IPS DF 4.7 (cell line): ENCODE results near the gene RCAN3.
"Not testable (repeated sequence)": the region's sequence is repeated elsewhere in the genome, so short reads cannot be mapped to it uniquely, and the experiment has no call there.

Source experiments
- DNase-seq: peaks from one replicate; pipeline ENCODE4 v3.0.0-alpha.2; 2013; ENCODE audit warnings: low spot score; ENCODE audit errors: extremely low read depth

RCAN3 gene

DNA sequence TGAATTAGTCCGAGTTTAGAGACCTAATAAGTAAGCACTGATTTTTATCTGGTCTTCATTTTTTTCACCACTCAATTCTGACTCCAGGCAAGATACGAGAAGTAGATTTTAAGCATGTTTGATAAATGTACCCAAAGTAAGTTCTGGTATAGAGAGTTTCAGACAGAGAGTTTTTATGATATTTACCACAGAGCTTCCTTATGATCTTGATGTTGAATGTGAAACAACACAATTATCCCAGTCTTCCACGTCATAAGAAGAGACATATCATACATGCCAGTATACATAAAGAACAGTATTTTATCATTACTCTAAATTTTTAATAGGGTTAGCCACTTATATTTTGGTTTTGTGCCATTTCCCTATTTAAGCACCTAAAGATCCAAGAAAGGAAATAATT lies 45.4 kb downstream of the RCAN3 start:
- DNase-seq: no peak

DNA sequence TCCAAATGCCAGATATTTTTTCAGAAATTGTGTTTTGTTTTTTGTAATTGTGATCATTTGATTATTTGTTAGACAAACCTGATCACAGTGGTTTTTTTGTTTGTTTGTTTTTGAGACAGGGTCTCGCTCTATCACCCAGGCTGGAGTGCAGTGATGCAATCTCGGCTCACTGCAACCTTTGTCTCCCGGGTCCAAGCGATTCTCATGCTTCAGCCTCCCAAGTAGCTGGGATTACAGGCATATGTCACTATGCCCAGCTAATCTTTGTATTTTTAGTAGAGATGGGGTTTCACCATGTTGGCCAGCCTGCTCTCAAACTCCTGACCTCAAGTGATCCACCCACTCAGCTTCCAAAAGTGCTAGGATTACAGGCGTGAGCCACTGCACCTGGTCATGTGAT lies 46.6 kb downstream of the RCAN3 start:
- not testable (repeated sequence) for DNase-seq

DNA sequence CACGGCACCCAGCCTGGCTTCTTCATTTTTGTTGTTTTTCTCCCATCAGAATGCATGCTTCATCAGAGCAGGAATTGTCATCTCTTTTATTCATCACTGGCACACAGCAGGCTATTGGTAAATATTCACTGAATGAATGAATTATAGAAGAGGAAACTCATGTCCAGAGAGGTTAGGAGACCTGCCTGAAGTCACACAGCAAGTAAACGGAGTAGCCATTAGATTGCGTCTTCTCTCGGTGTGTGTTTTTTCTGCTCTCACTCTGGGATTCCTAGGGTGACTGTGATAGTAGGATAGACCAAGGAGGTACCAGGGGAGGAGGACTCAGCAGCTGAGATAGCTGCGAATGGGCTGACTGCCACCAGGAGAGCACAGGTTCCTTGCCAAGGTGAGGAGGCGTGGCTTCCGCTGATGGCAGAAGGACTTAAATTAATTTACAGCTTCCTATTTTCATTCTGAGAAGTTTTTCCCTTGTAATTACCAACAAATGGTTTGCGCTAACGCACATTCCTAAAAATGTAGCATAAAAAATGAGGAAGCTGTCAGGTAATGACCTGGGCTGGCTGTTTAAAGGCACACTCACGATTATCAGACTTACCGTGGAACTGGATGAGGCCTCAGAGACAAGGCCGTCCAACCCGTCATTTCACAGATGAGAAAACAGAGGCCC lies 48.8 kb downstream of the RCAN3 start:
- DNase-seq: no peak

DNA sequence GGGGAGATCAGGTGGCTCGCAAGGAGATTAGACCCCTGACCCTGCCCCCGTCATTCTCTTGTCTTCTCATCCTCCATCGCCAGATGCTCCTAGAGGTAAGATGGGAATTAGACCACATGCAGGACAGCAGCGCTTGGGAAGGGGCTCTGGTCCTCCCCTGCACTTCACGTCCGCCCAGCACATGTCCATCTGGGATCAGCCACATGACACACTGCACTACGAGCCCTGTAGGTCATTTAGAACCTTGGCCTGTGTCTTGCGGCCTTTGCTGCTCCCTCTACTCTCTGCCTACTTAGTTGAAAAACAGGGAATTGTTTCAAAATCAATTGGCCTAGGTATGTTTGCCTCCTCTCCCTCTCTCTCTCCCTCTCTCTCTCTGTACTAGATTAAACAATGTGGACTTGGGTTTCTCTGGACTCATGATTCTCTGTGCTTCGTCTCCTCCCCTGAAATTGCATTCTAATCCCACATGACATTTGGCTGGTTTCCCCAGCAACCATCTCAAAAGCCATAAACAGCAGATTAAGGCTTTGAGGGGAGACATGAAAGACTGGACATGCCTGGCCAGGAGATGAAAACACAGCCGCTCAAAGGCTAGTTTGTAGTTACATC lies 49.4 kb downstream of the RCAN3 start:
- DNase-seq: no peak

DNA sequence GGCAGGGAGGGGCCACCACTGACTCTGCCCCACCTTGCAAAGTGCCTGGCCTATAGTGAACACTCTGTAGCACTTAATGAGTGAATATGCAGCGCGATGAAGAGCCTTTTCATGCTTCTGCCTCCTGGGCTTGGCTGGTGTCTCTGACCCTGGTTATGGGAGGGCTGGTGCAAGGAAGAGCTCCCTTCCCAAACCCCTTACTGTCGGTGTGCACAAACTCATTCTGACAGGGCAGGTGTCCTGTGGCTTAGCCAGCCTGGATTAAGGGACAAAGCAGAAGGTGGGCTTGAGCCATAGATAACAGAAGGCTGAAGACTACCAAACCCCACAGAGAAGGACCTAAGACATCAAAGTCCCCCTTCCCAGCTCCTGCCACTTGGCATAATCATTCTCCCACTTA lies 51.3 kb downstream of the RCAN3 start:
- DNase-seq: no peak

DNA sequence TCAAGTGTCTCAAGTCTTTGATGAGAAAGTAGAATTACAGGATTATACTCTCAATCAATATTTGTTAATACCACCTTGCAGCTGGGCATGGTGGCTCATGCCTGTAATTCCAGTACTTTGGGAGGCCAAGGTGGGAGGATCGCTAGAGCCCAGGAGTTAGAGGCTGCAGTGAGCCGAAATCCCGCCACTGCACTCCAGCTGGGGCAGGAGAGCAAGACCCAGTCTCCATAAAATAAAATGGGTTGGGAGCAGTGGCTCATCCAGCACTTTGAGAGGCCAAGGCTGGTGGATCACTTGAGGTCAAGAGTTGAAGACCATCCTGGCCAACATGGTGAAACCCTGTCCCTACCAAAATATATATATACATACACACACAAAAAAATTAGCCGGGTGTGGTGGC lies 52.1 kb downstream of the RCAN3 start:
- no peak for DNase-seq

DNA sequence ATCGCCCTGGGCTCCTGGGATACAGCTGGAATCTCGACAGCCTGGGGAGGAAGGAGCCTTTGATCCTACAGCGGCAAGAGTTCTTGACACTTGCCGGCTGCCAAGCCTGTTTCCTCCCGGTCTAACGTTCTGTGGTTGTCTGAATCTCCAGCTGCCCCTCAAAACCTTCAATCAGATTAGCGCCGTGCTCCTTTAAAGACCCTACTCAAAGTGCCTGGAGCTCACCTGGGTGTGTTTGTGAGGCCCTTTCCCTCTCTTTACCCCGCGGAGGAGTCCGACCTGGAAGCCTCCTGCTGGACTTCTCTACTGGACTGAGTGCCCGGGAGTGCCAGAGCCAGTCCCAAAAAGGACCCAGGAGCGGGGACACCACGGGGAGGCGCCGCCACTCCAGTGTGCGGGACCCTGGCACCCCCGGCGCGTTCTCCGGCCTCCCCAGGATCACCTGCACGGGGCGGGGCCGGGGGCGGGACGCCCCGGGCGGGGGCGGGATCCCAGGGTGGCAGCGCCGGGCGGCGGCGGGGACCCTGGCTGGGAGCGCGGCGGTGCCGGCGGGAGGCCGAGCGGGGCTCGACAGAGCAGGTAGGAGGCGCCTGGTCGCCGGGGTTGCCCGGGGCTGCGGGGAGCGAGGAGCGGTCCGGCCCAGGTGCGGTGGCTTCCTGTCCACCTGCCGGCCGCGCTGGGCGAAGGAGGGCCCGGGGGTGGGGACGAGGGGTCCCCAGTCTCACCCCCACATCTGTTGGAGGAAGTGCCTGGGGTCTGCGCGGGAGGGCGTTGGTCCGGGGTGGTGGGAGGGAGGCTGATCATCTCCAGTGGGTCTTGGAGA lies 53.2 kb downstream of the RCAN3 start, which contains the start of gene NCMAP:
Gene NCMAP (plus strand): TSS at position 497 of the 823 bp plus-strand sequence. CDS start 39,344 bp downstream, outside the sequence.
- no peak for DNase-seq

DNA sequence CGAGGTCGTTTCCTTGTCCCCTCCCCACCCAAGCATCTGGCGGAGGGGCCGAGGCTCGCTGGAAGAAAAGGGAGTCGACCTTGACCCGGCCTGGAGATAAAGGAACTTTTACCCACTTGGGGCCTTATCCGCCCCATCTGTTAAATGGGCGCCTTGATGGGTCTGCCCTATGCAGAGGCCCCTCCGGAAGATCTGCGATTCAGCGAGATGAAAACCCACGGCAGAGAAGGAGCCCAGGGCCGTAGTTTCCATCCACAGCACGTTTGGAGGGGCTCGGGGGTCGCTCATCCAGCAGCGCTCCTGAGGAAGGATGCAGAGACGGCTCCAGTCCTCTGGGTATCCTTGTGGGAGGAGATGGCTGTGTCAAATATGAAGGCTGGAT lies 53.8 kb downstream of the RCAN3 start:
- DNase-seq: no peak

DNA sequence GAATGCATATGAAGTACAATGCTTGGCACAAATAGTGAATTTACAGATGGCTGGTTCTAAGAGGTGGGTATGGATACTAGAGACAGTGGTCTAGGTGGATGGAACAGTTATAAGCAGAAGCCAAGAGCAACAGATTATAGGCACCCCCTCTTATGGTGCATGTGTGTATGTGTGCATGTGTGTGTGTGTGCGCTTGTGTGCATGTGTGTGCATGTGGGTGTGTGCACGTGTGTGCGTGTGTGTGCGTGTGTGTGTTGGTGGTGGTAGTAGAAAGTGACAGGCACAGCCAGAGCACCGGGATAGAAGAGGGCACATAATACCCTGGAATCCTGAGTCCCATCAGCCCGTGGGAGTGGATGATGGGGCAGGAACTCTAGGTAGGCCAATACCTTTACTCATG lies 54.6 kb downstream of the RCAN3 start:
- DNase-seq: no peak

DNA sequence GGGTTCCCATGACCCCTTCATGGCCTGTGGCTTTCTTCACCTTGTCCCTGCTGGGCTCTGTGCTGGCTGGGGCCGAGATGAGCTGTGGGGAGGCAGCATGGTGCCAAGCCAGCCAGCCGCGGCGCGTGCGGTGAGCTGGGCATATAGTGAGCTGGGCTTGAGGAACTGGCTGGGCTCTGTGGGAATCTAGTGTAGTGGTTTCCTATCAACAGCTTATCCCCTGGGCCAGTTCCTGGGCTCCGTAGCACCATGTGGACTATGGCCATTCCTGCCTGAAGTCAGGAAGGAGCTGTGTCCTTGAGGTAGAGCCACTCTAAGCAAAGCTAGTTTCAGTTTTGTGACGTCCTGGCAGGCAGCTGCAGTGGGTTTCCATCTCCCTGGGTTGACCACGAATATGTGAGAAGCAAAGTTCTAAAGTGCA lies 55.1 kb downstream of the RCAN3 start:
- no peak for DNase-seq

DNA sequence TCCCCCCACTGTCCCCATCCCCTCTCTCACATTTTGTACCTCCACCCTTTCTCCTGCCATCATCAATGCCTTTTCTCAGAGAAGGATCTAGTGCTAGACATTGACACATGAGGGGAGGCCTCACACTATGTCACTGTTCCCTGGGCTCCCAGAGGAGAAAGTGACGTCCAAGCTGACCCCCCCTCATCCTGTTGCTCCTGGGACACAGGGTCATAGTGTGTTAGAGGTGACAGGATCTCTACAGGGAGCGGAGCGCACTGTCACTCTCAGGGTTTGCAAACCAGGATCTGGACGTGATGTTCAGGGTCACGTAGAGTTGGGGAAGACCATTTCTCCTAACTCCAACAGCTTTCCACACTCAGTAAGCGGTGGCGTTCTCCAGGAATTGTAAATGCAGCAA lies 55.8 kb downstream of the RCAN3 start:
- DNase-seq: no peak

DNA sequence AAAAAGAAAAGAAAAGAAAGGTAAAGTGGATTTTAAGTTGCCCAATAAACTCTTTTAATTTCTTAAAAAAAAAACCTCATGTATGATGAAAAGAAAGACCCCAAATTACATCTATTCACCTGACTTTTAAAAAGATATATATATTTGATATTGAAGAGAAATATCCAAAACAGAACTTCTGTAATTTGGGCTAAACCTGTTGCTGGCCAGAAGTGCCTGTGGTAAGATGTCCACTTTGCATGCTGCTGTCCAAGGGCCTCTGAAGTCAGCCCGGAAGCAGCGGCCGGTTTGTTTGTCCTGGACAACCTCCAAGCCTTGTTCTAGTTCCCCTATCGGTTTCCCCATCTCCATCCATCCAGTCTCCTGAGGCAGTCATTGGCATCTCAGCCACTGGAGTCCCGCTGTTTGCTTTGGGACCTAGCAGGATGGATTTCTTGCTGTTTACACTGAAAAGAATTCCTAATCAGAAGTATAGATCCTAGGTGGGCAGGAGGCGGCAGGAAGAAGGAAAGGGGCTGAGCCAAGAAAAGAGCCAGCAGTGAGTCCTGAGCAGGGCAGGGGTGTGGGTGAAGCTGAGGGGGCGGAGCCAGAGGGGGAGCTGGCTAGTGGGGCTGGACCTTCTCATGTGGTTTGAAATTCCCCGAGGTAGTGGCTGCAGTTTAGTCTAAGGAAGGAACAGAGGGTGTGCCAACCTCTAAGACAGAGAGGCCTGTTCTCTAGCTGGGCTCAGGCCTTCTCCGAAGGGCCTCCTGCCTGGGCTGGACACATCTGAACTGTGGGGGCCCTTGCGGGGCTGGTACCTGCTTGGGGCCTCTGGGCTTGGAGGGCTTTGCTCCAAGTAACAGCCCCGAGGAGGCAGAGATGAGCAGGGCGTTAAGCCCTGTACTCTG lies 56.5 kb downstream of the RCAN3 start:
- DNase-seq: no peak

DNA sequence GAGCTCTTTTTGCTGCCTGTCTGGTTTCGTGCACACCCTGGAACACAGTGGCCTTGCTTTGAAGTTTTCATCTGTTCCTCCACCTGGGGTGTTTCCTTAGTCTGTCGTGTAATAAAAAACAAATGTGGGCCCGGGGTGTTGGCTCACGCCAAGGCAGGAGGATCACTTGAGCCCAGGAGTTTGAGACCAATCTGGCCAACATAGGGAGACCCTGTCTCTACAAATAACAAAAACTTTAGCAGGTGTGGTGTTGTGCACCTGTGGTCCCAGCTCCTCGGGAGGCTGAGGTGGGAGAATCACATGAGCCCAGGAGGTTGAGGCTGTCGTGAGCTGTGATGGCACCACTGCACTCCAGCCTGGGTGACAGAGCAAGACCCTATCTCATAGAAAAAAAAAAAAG lies 57.7 kb downstream of the RCAN3 start:
- no peak for DNase-seq

DNA sequence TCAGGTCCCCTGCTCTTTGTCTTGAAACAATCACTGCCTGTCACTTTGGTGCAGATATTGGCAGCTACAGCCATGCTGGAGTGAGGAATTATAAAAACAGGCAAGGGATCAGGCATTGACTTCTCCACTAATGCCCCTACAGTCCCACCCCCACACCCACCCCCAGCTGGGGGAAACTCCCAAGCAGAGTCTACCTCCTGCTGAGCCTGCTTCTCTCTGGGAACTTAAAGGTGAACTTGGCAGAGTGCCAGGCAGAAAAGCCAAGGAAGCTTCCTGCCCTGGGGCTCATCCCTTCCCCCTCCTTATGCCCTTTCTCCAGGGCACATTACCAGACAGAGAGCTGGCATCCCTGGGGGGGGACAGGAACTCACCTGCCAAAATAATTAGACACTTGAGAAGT lies 60.0 kb downstream of the RCAN3 start:
- no peak for DNase-seq

DNA sequence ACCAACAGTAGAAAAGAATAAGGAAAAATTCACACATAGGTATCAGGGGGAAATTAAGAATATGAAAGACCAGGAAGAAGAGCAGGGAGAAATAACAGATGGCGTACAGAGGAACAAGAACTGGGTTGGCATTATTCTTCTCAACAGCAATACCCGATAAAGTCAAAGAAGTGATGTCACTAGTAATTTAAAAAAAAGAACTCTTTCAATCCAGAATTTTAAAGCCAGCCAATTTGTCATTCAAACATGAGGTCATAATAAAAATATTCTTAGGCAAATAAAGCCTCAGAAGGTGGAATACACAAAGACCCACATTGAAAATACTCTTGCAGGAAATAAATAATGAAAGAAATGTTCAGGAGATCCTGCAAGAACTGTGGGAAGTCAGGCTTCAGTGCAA lies 62.1 kb downstream of the RCAN3 start:
- DNase-seq: no peak

DNA sequence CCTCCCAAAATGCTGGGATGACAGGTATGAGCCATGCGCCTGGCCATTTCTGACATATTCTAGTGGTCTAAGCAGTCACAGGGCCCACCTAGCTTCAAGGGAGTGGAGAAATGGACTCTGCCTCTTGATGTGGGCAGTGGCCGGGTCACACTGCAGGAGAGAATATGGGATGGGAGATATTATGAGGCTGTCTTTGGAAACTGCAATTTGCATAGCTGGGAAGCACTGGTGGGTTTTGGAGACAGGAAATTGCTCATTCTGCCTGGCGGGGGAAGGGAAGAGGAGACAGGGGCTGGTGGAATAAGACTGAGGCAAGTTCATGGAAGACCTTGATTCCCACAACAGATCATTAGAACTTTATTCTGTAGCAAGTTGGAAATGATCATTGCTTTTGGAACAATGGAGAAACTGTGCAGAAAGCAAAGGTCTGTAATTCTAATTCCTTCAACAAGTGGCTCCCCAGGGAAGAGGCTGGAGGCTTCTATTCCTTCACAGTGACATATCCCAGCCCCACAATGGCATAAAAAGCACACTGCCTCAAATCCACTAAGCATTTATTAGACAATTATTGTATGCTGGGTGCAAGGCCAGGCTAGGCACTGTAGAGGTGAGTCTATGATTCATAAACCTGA lies 63.7 kb downstream of the RCAN3 start:
- no peak for DNase-seq

DNA sequence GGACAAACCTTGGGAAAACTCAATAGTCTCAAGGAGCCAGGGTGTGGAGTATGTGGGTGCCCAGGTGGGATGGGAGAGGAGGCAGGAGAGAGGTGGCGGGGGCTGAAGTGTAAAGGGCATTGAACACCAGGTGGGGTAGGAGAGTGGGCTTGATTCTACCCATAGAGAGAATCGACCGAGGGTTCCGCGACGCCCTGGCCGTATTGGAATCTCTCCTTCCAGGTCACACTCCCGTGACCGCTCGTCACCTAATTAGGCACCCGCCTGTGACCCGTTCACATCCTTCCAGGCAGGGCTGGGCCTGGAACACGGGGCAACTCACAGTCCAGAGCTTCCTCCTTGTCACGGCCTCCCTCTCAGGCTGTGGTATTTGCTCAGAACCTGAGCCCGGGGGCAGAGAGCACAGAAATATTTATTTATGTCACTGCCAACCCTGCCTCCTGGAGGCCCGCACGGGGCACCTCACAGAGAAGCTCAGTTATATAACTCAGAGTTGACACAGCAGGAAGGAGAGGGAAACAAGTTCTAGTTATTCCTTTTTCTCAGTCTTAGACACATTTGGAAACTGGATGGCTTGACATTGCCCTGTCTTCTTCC lies 65.3 kb downstream of the RCAN3 start:
- DNase-seq: no peak

DNA sequence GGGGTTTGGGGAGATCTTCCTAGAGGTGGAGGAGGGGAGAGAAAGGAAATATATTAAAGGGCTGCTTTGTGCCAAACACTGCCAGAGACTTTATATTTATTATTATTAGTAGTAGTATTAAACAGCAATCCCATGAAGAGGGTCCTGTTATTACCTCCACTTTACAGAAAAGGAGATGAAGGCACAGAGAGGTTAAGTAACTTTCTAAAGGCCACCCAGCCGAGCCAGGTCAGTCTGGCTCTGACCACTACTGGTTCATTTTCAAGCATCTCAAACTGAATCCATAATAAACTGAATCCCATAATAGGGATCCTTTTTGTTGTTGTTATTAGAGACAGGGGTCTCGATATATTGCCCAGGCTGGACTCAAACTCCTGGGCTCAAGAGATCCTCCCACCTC lies 65.8 kb downstream of the RCAN3 start:
- no peak for DNase-seq

DNA sequence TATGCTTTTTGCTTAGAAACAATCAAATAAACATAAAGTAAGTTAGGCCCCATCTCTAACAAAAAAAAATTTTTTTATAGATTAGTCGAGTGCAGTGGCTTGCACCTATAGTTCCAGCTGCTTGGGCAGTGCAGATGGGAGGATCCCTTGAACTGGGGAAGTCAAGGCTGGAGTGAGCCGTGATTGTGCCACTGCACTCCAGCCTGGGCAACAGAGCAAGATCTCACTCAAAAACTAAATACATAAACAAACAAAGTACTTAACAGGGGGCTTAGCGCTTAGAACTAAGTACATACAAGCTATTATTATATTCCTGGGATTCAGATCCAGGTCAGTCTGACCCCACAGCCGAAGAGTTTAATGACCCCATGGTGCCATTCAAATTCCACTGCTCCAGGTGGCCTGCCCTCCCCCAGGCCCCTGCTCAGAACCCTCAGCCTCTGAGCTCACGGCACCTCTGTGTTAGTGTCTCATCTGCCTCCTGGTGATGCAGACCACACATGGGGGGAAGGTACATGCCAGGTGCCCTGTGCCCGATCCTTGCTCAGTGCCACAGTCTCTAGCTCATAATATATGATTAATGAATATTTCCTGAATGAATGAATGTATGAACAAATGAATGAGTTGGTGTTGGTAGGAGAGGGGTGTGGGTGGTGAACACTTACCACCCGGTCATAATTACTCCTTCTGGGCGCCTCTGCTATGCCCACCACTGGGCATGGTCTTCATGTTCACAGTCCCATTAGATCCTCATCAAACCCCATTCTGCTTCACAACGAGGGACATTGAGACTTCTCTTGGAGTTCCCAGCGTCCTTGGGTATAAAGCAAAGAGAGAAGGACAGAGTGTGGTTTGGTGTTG lies 67.9 kb downstream of the RCAN3 start:
- DNase-seq: no peak

DNA sequence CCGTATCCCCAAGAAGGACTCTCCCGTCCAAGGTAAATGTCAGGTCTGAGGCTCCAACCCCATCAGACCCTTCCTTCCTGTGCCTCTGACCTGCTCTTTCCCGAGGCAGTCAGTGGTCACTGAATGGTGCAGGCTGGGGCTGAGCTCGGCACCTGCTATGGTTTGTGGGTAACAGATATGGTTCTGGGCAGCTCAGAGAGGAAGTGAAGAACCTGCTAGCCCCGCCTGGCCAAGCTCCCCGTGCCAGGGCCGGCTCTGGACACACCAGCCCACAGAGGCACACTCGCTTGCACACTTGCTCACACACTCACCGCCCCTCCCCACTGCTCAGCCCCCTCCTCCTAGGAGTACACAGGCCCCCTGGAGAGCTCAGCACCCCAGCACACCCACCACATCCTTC lies 69.7 kb downstream of the RCAN3 start:
- DNase-seq: no peak
